GM18868 (cell line): ENCODE results near the gene ZCCHC14.
"Not testable (repeated sequence)": the region's sequence is repeated elsewhere in the genome, so short reads cannot be mapped to it uniquely, and the experiment has no call there.

Experiments used
- ATAC-seq: cut with Tn5 transposase; IDR thresholded peaks from one replicate; pipeline ENCODE4 v1.9.1; 2021; ENCODE audit warnings: mild to moderate bottlenecking, moderate library complexity; ENCODE audit not compliant: unreplicated experiment

The ZCCHC14 gene

DNA sequence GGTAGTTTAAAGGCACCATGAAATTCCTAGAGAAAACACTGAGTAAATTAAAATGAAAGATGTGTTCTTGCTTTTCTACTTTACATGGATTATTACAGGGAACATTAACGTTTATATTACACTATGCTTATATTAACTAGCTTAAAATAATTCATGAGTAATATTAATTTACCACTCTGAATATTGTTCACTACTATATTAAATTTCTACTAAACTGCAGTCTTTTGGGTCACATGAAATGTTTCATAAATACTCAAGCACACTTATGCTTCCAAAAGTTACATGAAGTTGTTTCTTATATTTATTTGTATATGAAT lies 104.0 kb downstream of the ZCCHC14 start:
- no peak for ATAC-seq

DNA sequence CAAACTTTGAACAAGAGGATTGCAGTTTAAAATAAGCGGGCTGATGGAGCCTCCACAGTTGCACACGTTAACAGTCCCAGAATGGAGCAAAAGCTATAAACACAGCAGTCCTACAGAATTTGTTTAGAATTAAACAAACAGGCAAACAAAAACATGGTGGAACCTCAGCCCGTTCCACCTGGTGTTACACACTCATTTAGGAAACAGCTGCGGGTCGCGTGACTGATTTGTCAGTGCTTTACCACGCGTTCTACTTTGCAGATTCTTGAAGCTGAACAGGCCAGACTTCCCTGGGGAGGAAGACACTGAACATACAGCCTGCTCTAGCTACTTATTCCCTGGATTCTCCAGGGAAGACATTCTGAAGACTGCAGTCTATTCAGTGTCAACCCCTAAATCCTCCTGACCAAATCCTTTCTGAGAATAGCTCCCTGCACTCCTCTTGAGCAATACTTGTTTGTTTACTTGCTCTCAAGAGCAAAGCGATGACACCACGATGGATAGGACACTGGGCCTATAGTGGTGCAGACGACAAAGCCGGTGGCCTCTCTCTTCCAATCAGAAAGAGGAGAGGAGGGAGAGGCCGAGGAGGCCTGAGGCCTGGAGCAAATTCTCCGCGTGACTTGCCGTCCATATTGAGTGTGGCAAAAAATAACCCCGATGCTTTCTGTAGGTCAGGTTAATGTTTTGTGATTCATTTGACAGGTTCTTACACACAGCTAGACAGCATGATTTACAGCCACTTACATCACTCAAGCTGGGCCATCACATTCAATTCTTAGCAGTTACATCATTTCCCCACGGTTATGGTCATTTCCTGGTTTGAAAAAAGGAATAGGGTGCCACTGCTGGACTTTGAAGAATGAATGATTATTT lies 104.6 kb downstream of the ZCCHC14 start:
- peak; percentile 55 for ATAC-seq

DNA sequence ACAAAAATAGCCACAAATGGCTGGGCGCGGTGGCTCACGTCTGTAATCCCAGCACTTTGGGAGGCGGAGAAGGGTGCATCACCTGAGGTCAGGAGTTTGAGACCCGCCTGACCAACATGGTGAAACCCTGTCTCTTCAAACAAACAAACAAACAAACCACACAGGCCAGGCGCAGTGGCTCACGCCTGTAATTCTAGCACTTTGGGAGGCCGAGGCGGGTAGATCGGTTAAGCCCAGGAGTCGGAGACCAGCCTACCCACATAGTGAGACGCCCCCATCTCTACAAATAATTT lies 108.0 kb downstream of the ZCCHC14 start:
- ATAC-seq, result not testable (repeated sequence)

DNA sequence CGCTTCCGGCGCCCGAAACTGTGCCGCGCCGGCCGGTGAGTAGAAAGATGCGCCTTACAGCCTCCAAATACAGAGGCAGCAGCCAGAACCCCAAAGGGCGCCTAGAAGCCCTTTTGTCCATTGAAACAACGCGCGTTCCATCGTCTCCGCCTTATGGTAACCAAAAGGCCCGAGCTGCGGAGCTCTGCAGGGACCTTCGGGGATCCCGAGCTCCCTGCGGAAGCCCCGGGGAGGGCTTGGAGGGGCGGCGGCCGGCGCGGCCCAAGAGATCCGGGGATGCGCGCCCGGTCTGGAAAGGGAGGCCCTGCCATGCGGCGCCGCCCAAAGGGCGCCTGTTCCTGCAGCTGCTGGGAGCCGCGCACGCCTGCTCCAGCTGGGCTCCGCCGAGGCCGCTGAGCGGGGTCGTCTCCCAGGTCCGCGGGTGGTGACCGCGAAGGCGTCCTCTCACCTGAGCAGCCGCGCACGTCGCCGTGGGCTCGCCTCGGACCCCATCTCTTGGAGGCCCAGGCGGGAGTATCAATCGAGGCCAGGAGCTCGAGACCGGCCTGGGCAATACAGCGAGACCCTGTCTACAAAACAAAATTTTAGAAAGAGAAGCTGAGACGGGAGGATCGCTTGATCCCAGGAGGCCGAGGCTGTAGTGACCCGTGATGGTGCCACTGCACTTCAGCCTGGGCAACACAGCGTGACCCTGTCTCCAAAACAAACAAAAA lies 108.5 kb downstream of the ZCCHC14 start:
- peak; percentile 8 for ATAC-seq

DNA sequence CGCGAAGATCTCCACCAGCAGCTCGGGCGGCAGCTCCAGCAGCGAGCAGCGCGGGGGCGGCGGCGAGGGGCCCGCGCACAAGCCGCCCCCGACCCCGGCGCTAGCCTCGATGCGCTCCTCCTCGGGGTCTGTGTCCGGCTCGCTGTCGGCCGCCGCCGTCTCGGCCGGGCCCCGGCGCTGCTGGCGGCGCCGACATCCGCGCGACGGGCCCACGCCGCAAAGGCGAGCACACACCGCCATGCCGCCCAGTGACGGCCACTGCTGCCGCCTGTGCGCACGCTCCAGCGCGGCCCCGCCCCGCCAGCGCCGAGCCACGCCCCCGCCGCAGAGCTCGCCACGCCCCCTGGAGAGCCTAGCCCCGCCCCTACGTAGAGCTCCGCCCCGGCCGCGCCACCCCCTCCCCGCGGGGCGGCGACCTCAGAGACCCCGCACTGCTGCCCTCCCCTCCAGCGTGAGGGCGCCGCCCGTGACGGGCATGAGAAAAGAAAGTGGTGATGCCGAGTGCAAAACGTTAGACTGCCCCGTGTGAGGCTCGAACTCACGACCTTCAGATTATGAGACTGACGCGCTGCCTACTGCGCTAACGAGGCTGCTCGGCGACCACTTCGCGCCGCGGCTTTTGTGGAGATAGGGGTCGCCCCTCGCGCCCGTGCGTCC lies 109.2 kb downstream of the ZCCHC14 start, which contains the start of gene FBXO31:
TSS of gene FBXO31 (minus strand) at position 272 of the 657 bp plus-strand sequence. CDS start at position 240, 32 bp downstream.
- peak; percentile 44 for ATAC-seq

DNA sequence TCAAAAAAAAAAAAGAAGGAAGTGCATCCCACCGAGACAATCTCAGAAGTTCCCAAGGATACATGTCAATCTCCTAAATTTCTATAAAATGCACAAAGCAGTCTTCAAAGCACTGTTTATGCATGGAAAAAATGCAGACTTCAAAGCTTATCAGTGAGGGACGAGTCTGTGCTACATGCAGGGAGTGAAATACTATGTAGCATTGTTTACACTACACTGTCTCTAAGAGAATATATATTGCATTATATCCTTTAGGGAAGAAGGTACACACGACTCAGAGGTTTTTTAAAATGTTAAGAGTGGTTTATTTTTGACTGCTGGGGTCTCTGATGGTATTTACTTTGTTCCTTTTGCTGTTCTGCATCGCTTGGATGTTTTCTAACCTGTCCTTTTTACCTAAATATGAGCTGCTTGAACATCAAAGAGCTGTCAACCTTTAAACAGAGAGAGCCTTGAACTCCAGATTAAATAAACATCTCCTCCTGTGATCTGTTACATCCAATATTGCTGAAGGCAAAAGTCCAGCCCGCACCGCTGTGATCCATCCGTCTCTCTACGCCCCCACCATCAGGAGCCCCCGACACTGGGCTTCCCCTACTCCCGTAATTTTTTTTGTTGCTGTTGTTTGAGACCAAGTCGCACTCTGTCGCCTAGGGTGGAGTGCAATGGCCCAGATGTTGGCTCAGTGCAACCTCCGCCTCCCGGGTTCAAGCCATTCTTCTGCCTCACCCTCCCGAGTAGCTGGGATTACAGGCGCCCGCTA lies 110.6 kb downstream of the ZCCHC14 start:
- ATAC-seq, result no peak

DNA sequence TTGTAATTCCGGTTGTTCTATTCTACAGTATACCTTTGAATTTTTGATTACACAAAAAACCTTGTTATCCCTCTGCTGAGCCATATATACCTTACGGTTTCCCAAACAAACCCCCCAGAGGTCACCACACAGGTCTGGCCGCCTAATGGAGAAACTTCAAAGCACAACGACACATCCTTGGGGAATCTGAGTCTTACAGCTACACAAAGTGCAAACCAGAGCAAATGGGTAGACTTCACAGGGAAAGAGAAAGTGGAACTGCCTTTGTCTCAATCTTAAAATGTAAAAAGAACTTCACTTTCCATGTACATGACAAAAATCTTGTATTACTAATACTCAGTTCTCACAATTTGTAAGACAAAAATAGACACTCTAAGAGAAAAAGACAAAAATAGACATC lies 111.9 kb downstream of the ZCCHC14 start:
- ATAC-seq, result no peak

DNA sequence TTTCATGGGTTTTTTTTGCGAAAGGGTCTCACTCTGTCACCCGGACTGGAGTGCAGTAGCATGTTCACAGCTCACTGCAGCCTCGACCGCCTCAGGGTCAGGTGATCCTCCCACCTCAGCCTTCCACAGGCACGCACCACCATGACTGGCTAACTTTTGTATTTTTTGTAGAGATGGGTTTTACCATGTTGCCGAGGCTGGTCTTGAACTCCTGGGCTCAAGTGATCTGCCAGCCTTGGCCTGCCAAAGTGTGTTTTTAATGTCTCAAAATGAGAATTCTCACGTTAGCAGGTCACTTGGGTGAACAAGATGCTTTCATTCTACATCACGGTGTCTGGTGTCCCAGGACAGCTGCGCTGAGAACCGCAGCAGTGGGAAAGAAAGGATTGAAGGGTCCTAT lies 112.4 kb downstream of the ZCCHC14 start:
- no peak for ATAC-seq

DNA sequence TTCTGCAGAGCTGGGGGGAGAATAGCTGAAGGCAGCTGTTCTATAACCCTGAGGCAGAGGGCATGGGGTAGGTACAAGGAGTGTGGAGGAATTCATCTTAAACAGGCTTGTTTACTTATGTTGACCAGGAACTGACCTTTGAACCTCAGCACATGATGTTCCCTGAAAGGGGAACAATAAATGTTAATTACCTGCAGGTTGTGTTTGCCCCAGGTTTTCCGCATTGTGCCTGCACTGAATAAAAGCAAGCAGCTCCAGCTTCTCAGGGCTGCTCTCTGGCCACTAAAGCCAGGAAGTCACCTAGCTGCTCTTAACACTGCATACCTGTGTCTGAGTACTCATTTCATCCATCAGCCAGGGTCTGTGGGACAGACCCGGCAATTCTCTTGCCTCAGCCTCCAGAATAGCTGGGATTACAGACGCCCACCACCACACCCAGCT lies 113.5 kb downstream of the ZCCHC14 start:
- ATAC-seq, result not testable (repeated sequence)

DNA sequence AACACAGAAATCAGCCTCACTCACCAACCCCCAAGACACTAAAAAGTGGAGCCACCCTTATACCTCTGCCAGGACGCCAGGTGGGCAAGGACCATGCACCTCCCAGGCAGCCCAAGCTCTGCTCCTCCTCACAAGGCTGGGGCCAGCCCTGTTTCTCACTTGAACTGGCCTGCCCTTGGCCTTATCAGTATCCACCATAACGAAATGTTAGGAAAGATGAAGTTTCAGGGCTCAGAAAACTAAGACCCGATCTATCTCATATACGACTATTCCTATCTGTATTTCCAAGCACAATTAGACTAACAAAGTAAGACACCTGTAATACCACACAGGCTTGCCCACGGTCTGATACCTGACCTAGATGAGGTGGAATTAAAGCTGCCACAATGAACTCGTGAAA lies 116.2 kb downstream of the ZCCHC14 start:
- no peak for ATAC-seq

DNA sequence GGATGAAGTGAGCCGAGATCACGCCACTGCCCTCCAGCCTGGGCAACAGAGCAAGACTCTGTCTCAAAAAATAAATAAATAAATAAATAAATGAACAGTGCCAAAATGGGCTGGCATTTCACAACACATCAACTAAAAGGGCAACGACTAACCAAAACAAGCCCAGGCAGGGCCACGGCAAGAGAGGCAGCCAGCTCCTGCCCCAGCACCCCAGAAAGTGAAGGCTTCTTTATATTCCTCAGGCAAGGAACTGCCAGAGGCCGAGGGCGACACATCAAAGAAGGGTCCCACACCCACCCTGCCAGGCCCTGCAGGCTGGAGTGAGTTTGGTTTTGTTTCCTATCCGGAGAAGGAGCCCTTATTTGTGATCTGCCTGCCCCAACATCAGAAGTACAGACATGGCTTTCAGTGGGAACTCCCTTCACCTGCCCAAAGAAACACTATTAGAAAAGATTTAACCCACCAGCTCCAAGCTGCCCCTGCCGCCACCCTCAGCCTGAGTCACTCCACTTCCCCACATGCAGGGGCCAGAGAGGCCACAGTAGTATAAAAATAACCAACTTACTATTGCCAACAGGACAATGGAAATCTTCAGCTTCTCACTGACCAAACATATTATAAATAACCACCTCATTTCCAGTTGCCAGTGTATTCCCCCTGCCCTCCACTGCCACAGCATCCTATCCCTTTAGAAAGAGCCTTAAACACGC lies 117.2 kb downstream of the ZCCHC14 start:
- ATAC-seq, result no peak

DNA sequence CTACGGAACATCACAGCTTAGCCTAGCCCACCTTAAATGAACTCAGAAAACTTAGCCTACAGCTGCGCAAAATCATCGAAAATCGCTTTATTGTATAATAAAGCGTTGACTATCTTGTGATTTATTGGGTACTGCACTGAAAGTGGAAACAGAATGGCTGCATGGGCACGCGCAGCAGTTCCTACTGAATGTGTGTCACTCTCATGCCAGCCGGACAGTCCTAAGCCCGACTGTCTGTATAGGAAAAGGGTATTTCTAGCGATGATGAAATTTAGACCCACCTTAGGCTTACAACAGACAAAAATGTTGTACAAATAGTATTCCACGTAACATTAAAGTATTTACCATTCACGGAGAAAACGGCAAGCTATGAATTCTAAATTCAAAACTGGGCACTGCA lies 118.5 kb downstream of the ZCCHC14 start:
- ATAC-seq, result no peak

DNA sequence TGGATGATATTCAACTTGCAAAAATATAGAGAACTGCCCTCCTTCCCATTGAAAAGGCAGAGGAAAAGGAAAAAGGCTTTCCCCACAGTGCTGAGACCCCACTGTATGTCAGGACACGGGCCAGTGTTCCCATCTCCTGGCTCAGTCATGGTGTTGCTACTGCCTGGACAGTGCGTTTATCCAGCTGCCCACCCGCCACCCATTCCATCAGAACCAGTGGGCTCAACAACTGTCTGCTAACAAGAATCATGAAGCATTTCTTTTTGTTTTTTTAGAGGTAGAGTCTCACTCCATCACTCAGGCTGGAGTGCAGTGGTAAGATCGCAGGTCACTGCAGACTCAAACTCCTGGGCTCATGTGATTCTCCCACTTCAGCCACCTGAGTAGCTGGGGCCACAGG lies 120.5 kb downstream of the ZCCHC14 start:
- ATAC-seq, result no peak

DNA sequence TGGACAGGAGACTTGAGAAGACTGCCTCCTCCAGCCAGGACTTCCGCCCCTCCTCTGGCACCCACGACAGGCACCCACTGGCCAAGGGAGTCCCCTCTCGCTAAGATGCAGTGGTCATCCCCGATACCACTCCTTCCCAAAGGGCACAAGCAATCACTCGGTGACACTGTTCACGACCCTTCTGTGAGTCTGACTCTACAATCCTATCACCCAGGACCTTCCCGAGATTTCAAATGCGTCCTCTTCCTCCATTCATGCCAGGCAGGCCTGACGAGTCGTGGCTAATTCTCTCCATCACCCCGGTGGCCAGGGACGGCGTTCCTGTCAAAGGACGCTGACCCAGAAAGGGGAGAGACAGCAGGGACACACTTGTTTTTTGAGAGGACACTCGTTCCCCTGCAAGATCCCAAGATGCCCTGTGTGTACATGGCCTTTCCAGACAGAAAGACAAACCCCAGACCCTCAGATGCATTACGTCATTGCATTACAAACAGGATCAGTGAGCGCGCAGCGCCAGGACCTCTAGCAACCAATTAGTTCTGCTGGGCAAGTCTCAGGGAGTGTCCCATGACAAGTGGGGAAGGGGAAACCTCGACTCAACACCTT lies 121.5 kb downstream of the ZCCHC14 start:
- no peak for ATAC-seq

DNA sequence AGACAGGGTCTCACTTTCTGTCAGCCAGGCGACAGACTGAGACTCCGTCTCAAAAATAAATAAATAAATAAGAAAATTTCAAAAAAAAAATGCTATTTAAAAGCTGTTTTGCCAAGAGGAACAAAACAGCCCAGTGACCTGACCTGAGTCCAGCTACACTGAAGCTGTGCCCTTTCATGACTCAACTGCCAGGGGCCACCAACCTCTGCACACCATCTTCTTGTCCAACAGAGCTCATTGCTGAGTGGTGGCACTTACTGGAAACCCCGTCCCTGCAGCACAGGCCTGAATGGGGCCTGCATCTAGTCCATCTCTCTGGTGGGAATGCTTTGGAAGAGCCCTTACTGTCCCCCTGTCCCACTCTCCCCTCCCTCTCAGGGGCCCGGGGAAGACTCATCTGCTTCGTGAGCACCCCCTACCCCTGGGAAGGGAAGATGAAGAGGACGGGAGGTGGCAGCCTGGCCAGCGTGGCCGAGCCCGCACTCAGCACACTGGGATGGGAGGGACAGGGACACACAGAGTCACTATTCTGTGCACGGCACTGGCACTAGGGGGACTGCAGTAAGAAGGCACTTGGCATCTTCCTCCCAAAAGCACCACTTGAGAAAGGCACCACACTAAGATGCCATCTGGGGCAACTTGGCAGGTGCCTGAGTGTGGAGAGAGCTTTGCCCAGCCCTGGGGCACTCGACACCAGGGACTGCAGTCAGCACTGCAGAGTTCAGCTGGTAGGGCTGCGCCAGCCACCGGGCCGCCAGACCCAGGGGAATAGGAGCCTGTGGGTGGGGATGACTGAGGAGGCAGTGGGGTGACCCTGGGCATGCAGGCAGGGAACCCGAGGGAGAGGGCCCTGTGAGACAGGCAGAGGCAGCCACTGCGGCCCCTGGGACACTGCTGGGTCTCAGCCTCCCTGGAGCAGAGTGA lies 122.8 kb downstream of the ZCCHC14 start:
- ATAC-seq, result no peak

DNA sequence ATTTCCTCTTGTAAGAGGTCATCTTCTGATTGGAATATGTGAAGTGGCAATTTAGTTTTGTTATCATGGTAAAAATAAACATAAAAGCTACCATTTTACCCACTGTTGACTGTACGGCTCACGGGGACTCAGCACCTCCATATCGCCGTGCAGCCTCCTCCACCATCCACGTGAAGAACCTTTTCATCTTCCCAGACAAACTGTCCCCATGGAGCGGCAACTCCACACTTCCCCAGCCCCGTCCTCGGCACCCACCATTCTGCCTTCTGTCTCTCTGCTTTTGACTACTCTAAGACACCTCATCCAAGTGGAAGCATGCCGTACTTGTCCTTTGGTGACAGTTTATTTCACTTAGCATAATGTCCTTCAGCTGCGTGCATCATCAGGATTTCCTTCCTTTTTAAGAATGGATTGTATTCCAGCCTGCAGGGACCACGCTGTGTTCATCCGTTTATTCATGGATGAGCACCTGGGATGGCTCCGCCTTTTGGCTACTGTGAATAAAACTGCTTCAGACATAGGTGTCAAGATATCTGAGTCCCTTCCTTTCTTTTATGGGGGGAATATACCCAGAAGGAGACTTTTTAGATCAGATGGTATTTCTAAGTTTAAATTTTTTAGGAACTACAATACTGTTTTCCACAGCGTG lies 123.6 kb downstream of the ZCCHC14 start:
- no peak for ATAC-seq

DNA sequence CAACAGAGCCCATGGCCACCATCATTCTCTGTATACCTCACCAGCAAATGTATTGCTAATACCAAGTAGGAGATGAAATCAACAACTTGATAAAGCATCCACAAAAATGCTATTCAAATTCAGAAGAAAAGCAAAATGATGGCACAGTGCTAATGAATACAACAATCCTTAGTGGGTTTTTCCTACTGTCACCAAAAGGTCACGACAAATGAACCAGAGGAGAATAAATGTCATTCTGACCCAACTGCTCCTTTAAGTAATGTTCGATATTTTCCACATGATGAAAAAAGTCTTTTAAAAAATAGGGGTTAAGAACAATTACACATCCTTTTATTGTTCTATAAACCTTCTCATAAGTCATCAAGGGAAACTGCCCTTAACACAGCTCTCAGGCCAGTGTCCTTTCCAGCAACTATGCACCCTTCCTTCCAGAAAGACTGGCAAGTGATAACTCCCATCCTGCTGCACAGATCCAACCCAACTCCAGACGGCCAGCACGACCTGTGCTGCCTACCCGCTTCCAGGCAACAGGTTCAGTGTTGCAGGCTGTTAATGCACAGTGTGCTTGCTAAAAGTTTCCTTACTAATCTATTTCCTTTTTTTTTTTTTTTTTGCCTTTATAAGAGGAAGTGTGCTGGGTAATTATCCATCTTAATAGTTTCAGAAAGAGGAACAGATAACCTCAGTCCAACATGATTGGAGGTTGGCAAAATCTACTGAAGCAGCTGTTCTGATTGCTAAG lies 124.6 kb downstream of the ZCCHC14 start:
- no peak for ATAC-seq

DNA sequence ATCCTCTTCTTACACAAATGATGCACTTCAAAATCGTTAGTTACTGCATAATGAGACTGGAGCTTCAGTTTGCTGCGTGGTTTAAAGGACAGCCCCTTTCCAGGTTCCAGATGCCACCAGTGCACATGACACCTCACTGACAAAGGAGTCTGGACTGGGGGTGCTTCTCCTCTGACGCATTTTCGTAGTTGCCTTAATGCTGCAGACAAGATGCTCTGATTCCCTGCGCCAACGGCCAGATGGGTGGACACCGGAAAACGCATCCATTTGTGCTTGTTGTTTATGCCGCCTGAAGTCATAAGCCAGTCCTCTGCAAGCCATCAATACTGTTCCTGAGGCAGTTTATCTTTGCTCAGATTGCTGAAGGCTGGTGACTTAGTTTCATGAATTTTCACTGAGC lies 125.3 kb downstream of the ZCCHC14 start:
- no peak for ATAC-seq
